SU-DHL-6 (cell line): ENCODE data around the gene SQOR.

ENCODE experiments used
- CTCF ChIP-seq: fragments of 200-600 bp; sonication (generic); IDR thresholded peaks from one replicate; pipeline ENCODE4 v1.5.1; 2017; ENCODE audit warnings: antibody characterized with exemption, mild to moderate bottlenecking, low read length, moderate library complexity; ENCODE audit not compliant: insufficient read depth, poor library complexity, severe bottlenecking
- EZH2phosphoT487 ChIP-seq: fragments of 200-600 bp; sonication (generic), shearing (Covaris generic); conservative IDR thresholded peaks from 2 replicates; pipeline ENCODE4 v1.6.1; 2018; ENCODE audit warnings: mild to moderate bottlenecking, antibody characterized with exemption, low read length, moderate library complexity, mixed read lengths

- no peak for TF ChIP-seq CTCF
- no peak for TF ChIP-seq EZH2phosphoT487
Observed at GRCh38 chr15:45690581-45691260, 55.9 kb downstream of the SQOR start.
